Middle frontal gyrus (tissue), 1 donor: Measurements from ENCODE around the gene RIMKLB.
"Not testable (repeated sequence)": the region's sequence is repeated elsewhere in the genome, so short reads cannot be mapped to it uniquely, and the experiment has no call there.

Experiments used
- DNase-seq: peaks from one replicate; pipeline ENCODE4 v3.0.0-alpha.2; 2015; ENCODE audit warnings: low spot score; ENCODE audit errors: extremely low spot score

The RIMKLB gene

DNA sequence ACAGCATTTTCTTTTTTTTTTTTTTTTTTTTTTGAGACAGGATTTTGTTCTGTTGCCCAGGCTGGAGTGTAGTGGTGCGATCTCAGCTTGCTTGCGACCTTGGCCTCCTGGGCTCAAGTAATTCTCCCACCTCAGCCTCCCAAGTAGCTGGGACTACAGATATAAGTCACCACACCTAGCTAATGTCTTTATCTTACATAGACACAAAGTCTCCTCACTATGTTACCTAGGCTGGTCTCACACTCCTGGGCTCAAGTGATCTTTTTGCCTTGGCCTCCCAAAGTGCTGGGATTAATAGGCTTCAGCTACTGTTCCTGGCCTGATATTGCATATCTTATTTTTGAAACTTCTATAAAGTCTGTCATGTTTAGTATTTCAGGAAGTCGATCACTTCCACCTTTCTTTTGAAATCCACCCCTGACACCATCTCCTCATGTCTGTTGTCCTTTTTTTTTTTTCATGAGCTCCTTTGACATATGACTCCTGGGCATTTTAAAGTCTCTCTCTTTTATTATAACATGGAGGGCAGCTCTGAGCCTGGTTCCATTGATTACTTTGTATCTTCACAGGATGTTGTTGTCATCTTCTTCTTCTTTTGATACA lies 118.8 kb downstream of the RIMKLB start:
- DNase-seq, result no peak

DNA sequence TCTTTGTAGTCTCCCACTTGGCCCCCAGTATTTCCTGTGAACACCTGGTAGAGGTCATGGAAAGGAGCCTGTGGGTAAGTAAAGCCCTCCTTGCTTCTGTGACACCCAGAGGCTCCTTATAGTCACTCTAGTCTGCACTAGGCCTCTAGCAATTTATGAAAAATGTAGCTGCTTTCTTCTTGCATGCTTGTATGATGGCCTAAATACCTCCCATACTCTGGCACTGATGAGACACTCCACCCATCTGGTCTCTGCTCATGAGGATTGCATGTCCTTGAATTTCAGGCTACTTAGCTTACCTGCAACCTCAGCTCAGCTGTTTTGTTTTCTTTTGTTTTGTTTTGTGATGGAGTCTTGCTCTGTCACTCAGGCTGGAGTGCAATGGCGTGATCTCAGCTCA lies 120.1 kb downstream of the RIMKLB start:
- DNase-seq, result no peak

DNA sequence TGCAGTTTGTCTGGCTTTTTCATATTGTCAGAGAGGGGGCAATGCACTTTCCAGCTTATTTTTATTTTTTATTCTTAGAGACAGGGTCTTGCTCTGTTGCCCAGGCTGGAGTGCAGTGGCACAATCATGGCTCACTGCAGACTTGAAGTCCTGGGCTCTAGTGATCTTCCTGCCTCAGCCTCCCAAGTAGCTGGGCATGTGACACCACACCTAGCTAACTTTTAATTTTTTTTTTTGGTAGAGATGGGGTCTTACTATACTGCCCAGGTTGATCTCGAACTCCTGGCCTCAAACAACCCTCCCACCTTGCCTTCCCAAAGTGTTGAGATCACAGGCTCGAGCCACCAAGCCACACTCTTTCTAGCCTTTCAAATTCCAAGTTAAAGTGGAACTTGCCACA lies 120.7 kb downstream of the RIMKLB start:
- no peak for DNase-seq

DNA sequence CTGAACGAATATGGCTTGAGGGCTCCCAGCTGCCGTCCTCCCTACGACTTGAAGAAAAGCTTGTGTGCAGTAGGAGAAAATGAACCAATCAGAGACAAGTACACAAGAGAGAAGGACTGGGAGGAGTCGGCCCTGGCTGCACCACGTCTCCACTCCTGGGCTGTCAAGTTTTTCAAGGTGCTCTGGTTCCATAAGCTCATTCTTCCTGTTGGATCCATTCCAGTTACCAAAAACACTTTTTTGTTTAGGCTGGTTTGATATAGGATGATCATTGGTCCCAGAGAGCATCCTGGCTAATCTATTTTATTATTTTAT lies 121.8 kb downstream of the RIMKLB start:
- DNase-seq, result no peak

DNA sequence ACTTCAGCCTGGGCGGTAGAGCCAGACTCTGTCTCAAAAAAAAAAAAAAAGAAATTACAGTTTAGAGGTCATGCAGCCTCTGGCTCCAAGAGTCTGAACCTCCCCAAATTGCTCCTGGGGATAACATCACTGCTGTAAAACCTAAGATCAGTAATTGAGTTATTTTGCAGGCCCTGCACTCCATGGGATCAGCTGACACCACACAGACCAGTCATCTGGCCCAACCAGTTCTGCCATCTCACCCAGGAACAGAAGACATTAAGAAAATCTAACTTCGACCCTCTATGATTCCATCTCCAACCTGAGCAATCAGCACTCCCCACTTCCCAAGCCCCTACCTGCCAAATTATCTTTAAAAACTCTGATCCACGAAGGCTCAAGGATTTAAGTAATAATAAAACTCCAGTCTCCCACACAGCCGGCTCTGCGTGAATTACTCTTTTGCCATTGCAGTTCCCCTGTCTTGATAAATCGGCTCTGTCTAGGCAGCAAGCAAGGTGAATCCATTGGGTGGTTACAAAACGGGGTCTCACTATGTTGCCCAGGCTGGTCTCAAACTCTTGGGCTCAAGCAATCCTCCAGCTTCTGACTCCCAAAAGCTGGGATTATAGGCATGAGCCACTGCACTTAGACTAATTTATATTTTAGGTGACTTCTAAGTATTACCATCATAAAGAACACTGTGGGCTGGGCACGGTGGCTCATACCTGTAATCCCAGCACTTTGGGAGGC lies 123.1 kb downstream of the RIMKLB start:
- DNase-seq, result not testable (repeated sequence)

DNA sequence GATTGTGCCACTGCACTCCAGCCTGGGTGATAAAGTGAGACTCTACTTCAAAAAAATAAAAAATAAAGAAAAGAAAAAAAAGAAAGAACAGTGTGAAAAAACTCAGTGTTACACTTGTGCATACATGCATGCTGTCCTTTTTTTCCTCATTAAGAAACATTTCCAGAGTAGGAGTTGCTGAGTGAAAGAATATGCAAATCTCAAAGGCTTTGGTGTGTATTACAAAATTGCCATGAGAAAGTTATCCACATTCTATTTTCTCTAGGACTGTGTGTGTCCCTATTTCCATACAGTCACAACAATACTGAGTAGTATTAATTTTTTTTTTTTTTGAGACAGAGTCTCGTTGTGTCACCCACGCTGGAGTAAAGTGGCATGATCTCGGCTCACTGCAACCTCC lies 123.8 kb downstream of the RIMKLB start:
- no peak for DNase-seq

DNA sequence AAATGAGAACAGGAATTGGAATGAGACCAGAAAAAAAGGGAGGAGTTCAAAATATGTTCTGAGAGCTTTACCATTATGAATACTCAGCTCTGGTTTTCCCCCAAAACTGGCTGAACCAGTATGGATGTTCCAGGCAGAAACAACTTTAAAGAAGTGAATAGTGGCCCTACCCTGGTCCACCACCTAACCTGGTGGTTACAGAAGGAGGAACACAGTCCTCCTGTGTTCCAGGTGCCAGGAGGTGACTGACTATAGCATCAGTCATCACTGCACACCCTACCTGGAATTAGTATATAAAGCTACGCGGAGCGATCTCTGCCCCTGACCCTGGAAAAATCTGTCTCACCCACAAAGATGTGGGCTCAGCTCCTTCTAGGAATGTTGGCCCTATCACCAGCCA lies 124.5 kb downstream of the RIMKLB start, which contains the start of gene A2ML1:
Gene A2ML1, plus strand, starts transcription at position 324 of the 400 bp plus-strand sequence. Its CDS starts 31 bp downstream, at position 355.
- DNase-seq, result no peak

DNA sequence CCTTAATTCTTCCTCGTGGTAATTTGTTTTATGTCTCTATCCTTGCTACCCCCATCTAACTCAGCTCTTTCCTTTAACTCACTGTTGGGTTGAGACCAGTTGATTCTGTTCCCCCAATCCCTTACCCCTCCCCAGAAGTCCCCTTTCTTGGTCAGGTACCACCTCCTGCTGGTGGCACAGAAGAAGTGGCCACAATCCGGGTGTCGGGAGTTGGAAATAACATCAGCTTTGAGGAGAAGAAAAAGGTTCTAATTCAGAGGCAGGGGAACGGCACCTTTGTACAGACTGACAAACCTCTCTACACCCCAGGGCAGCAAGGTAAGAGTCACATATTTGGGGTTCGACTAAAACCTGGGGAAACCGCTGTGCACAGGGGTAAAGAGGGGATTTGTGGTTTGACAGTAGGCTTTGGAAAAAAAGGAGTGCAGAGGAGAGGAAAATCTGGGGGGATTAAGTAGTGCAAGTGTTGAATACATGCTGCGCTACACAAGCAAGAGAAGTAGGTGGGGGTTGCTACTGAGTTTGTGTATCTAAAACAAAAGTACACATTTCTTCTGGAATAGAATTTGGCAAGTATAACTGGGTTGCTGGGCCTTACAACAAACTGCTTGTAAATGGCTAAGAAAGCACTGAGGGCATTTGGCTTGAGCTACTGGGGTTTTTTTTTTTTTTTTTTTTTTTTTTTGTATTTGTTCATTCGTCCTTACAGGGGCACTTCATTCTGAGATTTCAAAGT lies 125.9 kb downstream of the RIMKLB start:
- DNase-seq, result no peak

DNA sequence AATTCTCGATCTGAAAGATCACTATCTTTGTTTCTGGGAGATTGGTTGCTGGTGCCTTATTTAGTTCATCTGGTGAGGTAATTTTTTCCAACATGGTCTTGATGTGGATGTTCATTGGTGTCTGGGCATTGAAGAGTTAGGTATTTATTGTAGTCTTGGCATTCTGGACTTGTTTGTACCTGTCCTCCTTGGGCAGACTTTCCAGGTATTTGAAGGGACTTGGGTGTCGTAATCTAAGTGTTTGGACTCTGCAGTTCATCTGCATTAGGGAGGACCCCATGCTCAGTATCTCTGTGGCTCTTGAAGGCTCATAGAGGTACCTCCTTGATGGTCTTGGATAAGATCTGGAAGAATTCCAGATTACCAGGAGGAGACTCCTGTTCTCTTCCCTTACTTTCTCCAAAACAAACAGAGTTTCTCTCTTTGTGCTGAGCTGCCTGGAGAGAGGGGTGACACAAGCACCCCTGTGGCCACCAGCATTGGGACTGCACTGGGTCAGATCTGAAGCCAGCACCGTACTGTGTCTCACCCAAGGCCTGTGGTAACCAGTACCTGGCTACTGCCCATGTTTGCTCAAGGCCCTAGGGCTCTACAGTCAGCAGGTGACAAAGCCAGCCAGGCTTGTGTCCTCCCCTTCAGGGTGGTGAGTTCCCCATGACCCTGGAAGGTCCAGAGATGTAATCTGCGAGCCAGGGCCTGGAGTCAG lies 129.9 kb downstream of the RIMKLB start:
- DNase-seq, result no peak

DNA sequence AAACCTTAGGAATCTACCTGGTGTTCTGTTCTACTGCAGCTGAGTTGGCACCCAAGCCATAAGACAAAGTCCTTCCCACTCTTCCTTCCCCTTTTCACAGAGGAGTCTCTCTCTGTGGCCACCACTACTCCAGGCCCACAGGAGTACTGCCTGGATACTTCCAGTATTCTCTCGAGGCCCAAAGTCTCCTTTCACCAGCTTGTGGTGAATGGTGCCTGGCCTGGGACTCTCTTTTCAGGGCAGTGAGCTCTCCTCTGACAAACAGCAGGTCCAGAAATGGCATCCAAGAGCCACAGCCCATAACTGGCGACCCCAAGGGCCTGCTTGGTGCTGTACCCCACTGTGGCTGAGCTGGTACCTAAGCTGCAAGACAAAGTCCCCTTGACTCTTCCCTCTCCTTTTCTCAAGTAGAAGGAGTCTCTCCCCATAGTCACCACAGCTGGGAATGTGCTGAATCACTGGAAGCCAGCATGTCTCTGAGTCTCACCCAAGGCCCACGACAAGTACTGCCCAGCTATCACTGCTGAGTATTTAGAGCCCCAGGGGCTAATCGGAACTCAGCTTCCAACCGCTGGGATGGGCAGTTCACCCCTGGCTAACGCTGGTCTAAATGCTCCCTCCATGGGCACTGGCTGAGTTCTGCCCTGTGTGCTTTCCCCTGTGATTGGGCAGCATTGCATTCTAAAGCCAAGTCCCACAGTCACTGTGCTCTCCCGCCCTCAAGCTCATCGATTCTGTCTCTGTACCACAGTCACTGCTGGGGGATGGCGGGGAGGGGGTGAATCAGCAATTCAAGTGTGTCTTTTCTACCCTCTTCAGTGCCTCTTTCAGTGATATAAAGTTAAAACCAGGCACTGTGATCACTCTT lies 130.7 kb downstream of the RIMKLB start:
- no peak for DNase-seq

DNA sequence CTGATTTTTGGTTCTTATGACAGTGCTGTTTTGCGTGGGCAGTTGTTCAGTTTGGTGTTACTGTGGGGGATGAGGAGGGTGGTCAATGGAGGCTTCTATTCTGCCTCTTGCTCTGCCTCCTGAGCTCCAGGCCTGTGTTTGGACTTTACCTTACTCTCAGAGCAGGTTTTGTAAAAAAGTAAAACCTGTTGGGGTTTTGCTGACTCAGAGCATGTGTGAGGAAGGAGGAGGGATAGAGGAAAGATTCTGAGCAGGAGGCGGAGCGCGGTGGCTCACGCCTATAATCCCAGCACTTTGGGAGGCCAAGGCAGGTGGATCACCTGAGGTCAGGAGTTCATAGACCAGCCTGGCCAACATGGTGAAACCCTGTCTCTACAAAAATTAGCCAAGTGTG lies 131.3 kb downstream of the RIMKLB start:
- no peak for DNase-seq

DNA sequence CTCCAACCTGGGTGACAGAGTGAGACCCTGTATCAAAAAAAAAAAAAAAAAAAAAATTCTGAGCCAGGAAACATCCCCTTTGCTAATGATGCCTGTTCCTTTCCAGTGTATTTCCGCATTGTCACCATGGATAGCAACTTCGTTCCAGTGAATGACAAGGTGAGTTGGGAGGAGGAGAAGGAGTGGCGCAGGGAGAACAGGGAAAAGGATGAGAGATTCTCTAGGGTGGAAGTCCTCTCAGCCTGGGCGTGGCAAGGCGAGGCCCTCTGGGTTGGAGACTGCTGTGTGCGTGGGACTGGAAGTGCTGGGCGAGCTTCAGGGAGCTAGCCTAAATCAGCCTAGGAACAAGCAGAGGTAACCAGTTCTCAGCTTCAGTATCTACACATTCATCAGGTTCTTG lies 131.8 kb downstream of the RIMKLB start:
- DNase-seq, result no peak

DNA sequence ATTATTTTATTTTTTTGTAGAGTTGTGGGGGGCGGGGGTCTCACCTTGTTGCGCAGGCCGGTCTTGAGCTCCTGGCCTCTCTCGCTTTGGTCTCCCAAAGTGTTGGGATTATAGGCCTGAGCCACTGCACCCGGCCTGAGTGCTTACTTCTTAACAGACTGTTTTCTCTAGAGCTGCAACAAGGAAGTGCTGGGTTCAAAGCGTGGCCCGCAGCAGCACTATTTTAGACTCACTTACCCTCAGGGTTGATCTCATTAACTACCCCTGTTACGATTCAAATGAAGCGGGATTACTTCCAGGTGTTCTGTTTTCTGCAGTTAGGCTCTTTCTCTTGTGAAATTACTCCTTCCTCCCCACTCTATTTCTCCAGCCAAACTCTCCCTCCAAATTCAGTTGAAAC lies 133.3 kb downstream of the RIMKLB start:
- DNase-seq, result no peak

DNA sequence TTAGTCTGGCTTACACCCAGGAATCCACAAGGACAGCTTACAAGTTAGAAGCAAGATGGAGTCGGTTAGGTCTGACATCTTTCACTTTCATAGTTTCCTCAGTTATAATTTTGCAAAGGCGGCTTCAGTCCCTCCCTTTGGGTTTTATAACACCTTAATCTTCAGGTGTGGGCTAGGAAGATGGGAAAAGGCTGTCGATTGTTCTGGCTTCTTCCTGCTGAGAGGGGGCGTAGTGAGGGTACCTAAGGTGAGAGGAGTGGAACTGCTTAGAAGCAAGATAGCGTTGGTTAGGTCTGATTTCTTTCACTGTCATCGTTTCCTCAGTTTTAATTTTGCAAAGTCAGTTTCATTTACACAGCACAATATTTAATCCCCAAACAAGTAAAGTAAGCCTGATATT lies 134.7 kb downstream of the RIMKLB start:
- no peak for DNase-seq
